Ishikawa (cell line): Measurements from ENCODE around the gene CHAF1B.

ENCODE experiments used
- CEBPB ChIP-seq: IDR thresholded peaks from 2 replicates; pipeline ENCODE4 v1.6.1; 2012
- CREB1 ChIP-seq: IDR thresholded peaks from 2 replicates; pipeline ENCODE4 v1.6.1; 2012; ENCODE audit warnings: low read depth
- EP300 ChIP-seq: IDR thresholded peaks from 2 replicates; pipeline ENCODE4 v1.6.1; 2012; ENCODE audit warnings: borderline replicate concordance
- FOXM1 ChIP-seq: IDR thresholded peaks from 2 replicates; pipeline ENCODE4 v1.6.1; 2012; ENCODE audit warnings: low read depth, borderline replicate concordance
- NFIC ChIP-seq: IDR thresholded peaks from 2 replicates; pipeline ENCODE4 v1.6.1; 2012
- RAD21 ChIP-seq: IDR thresholded peaks from 2 replicates; pipeline ENCODE4 v1.6.1; 2012; ENCODE audit warnings: low read depth
- REST ChIP-seq: IDR thresholded peaks from 2 replicates; pipeline ENCODE4 v1.6.1; 2012; ENCODE audit warnings: low read depth, mild to moderate bottlenecking
- TAF1 ChIP-seq: IDR thresholded peaks from 2 replicates; pipeline ENCODE4 v1.6.1; 2012; ENCODE audit warnings: low read depth, mild to moderate bottlenecking
- TEAD4 ChIP-seq: IDR thresholded peaks from 2 replicates; pipeline ENCODE4 v1.6.1; 2012
- USF1 ChIP-seq: IDR thresholded peaks from 2 replicates; pipeline ENCODE4 v1.6.1; 2012
- YY1 ChIP-seq: IDR thresholded peaks from 2 replicates; pipeline ENCODE4 v1.6.1; 2012; ENCODE audit warnings: low read depth
- ZBTB7A ChIP-seq: IDR thresholded peaks from 2 replicates; pipeline ENCODE4 v1.6.1; 2012; ENCODE audit warnings: low read depth
- TF ChIP-seq, protein P1 (sequence below): IDR thresholded peaks from 2 replicates; pipeline ENCODE4 v1.6.1; 2012

DNA sequence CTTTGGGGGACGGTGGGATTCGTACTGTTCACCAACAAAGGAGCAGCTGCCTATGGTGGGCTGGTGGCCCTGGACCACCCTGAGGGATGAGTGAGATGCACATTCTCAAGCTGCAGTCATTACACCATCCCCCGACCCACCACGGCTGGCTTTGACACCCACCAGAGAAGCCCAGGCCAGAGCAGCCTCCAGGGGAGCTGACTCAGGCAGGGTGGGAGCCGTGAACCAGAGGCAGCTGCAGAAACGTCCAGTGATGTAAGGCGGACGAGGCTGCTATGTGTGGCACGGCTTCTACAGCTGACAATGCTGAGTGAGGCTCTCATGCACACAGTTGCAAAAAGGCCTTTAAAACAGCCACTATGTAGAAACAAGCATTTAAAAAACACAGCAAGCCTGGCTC lies 40.1 kb downstream of the CHAF1B start:
- TF ChIP-seq, protein P1, sequence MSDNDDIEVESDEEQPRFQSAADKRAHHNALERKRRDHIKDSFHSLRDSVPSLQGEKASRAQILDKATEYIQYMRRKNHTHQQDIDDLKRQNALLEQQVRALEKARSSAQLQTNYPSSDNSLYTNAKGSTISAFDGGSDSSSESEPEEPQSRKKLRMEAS = no peak
- TF ChIP-seq FOXM1 = no peak
- no peak for TF ChIP-seq YY1
- TF ChIP-seq REST = no peak
- TF ChIP-seq ZBTB7A = no peak
- no peak for TF ChIP-seq CREB1
- TF ChIP-seq TEAD4 = no peak
- no peak for TF ChIP-seq EP300
- no peak for TF ChIP-seq TAF1
- TF ChIP-seq NFIC = no peak
- TF ChIP-seq USF1 = no peak
- no peak for TF ChIP-seq RAD21
- TF ChIP-seq CEBPB = no peak
